Measurements from ENCODE around the gene ACOT9. TPM values are rescaled to one million over a fixed set of nuclear protein-coding genes. Genes with fewer than 3 reads are reported as not detected.

Gene ACOT9
- total and polyA plus RNA-seq, 12 donors = 18.4 to 58.3 (median 37.4) TPM

DNA sequence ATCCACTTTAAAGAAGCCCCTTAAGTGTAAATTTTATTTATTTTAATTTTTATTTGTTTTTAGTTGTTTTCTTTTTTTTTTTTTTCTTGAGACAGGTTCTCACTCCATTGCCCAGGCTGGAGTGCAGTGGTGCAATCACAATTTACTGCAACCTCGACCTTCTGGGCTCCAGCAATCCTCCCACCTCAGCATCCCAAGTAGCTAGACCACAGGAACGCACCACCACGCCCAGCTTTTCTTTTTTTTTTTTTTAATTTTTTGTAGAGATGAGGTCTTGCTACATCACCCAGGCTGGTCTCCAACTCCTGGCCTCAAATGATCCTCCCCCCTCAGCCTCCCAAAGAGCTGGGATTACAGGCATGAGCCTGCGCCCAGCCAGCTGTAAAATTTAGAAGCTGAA, 45.9 kb upstream of the ACOT9 start:
- no peak for TF ChIP-seq POLR2A (IDR thresholded peaks at IDR 0.05)
- TF ChIP-seq, protein P1, sequence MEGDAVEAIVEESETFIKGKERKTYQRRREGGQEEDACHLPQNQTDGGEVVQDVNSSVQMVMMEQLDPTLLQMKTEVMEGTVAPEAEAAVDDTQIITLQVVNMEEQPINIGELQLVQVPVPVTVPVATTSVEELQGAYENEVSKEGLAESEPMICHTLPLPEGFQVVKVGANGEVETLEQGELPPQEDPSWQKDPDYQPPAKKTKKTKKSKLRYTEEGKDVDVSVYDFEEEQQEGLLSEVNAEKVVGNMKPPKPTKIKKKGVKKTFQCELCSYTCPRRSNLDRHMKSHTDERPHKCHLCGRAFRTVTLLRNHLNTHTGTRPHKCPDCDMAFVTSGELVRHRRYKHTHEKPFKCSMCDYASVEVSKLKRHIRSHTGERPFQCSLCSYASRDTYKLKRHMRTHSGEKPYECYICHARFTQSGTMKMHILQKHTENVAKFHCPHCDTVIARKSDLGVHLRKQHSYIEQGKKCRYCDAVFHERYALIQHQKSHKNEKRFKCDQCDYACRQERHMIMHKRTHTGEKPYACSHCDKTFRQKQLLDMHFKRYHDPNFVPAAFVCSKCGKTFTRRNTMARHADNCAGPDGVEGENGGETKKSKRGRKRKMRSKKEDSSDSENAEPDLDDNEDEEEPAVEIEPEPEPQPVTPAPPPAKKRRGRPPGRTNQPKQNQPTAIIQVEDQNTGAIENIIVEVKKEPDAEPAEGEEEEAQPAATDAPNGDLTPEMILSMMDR (IDR thresholded peaks at IDR 0.05) = no peak
- no peaks in the 10 kb centered on the region for H3K9me3 ChIP-seq (replicated peaks in 1 of 3)
- intact Hi-C loops (cut with DNase I) = loop anchor here in 1 of 2 donors (10.0 kb wide), 1 partner anchor 116 kb away; the partner anchor contains the start of genes APOO and CXorf58
- no peaks in the 10 kb centered on the region for H3K4me1 ChIP-seq (replicated peaks in 1 of 2)
- H3K27me3 ChIP-seq = no peaks in the 10 kb centered on the region
- H3K36me3 ChIP-seq (replicated peaks in 1 of 2) = no peaks in the 10 kb centered on the region
- 70 to 81% (median 78%) methylated on average over 3 to 4 of the region's 4 CpGs for WGBS, 4 donors
- no peak for DNase-seq
- H3K4me3 ChIP-seq = no peak overlapping the region
- H3K27ac ChIP-seq = peak overlapping the region in 1 of 5 donors; percentile 2

DNA sequence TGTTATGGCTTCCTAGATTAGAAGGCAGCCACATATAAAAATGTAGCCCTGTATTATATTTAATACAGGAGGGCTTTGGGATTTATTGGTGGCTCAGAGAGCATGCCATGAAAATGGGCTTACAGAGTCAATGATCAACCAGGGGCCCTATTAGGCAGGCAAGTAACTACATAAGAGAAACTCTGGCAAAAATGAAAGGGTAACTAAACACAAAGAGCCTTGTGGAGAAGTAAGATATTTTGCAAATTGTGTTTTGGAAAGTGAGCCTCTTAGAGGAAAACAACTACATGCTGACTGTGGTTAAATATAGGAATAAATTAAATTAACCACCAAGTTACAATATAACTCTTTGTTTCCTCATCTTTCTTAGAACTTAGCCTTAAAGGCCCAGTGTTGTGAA, 45.4 kb upstream of the ACOT9 start:
- intact Hi-C loops (cut with DNase I) = loop anchor here in 1 of 2 donors (10.0 kb wide), 1 partner anchor 116 kb away; the partner anchor contains the start of genes APOO and CXorf58
- Histone ChIP-seq H3K27me3 (no peaks in the 10 kb centered on the region), H3K27ac (peak overlapping the region in 1 of 5 donors; percentile 2), H3K4me3 (no peak overlapping the region), H3K36me3 (replicated peaks in 1 of 2) (no peaks in the 10 kb centered on the region), H3K4me1 (replicated peaks in 1 of 2) (no peaks in the 10 kb centered on the region), H3K9me3 (replicated peaks in 1 of 3) (no peaks in the 10 kb centered on the region)
- no peak for DNase-seq
- TF ChIP-seq, protein P1 (IDR thresholded peaks at IDR 0.05) = no peak
- no peak for TF ChIP-seq POLR2A (IDR thresholded peaks at IDR 0.05)

DNA sequence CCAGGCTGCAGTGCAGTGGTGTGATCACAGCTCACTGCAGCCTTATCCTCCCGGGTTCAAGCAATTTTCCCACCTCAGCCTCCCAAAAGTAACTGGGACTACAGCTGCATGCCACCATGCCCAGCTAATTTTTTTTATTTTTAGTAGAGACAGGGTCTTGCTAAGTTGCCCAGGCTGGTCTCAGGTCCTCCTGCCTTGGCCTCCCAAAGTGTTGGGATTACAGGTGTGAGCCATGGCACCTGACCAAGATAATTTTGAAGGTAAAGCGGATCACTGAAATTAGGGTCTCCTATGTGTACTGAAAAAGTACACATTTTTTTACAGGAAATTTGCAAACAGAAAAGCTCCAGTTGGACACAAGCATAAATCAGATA, 44.7 kb upstream of the ACOT9 start:
- intact Hi-C loops (cut with DNase I) = loop anchor here in 1 of 2 donors (10.0 kb wide), 1 partner anchor 117 kb away; the partner anchor contains the start of genes APOO and CXorf58
- no peaks in the 10 kb centered on the region for H3K27me3 ChIP-seq
- TF ChIP-seq, protein P1 (IDR thresholded peaks at IDR 0.05) = no peak
- TF ChIP-seq POLR2A (IDR thresholded peaks at IDR 0.05) = no peak
- DNase-seq = no peak
- H3K36me3 ChIP-seq (replicated peaks in 1 of 2) = no peaks in the 10 kb centered on the region
- no peaks in the 10 kb centered on the region for H3K9me3 ChIP-seq (replicated peaks in 1 of 3)
- no peak overlapping the region for H3K4me3 ChIP-seq
- no peaks in the 10 kb centered on the region for H3K4me1 ChIP-seq (replicated peaks in 1 of 2)
- peak overlapping the region in 1 of 5 donors; percentile 34 for H3K27ac ChIP-seq
- 83 to 93% (median 86%) methylated on average over 2 of the region's 2 CpGs for WGBS, 4 donors

DNA sequence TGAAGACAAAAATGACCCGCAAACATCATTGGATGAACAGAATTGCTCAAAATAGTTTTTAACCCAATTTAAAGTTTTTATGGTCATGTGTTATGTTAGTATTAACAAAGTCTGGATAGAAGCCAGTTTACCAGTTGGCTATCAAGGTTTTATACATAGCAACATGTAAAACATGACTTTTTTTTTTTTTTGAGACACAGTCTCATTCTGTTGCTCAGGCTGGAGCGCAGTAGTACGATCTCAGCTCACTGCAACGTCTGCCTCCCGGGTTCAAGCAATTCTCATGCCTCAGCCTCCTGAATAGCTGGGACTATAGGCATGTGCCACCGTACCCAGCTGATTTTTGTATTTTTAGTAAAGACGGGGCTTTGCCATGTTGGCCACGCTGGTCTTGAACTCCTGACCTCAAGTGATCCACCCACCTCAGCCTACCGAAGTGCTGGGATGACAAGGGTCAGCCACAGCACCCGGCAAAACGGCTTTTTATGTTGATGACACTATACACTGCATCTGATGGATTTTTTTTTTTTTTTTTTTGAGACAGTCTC, 43.3 kb upstream of the ACOT9 start:
- intact Hi-C loops (cut with DNase I) = loop anchor here in 1 of 2 donors (10.0 kb wide), 1 partner anchor 118 kb away; the partner anchor contains the start of genes APOO and CXorf58
- 77 to 81% (median 79%) methylated on average over 11 of the region's 11 CpGs for WGBS, 4 donors
- peak overlapping the region in 1 of 5 donors; percentile 17 for H3K27ac ChIP-seq

More for the DNA sequence above, 43.3 kb upstream of the ACOT9 start:
- TF ChIP-seq POLR2A (IDR thresholded peaks at IDR 0.05) = peak; percentile 30 to 36
- TF ChIP-seq, protein P1 (IDR thresholded peaks at IDR 0.05) = no peak
- Histone ChIP-seq H3K4me1 (replicated peaks in 1 of 2) (no peaks in the 10 kb centered on the region), H3K9me3 (replicated peaks in 1 of 3) (no peaks in the 10 kb centered on the region), H3K4me3 (peak overlapping the region in 1 of 4 donors; percentile 75), H3K27me3 (no peaks in the 10 kb centered on the region), H3K36me3 (replicated peaks in 1 of 2) (no peaks in the 10 kb centered on the region)
- DNase-seq = peak in 1 of 7 donors; percentile 46
